HCT116 (cell line): Measurements from ENCODE around the gene ATP6V1A. TPM values are rescaled to one million over a fixed set of nuclear protein-coding genes. Genes with fewer than 3 reads are reported as not detected.

ENCODE experiments used
- ATAC-seq: fragments of 200-7000 bp; cut with Tn5 transposase; 2 replicates; pipeline ENCODE4 v1.9.1; 2020; ENCODE audit warnings: mild to moderate bottlenecking, moderate library complexity
- BruUV-seq: library from RNA; stranded (reverse); fragments of 400-500 nt; replicated peaks from 2 replicates; lab custom pipeline; 2021; lab: Mats Ljungman, UMichigan
- CTCF ChIA-PET: fragments of 300-600 bp; sonication (Branson Sonifier 250); formaldehyde crosslinking; loops from one replicate; lab custom pipeline; 2021; ENCODE audit warnings: antibody characterized with exemption; lab: Charles Lee
- POLR2A ChIA-PET: fragments of 300-600, 350-600 bp; sonication (Branson Sonifier 250); formaldehyde crosslinking; loops from one replicate; lab custom pipeline; 2021; ENCODE audit warnings: antibody characterized with exemption; lab: Charles Lee
- RAD21 ChIA-PET, 2 experiments: fragments of 300-600 bp; sonication (Branson Sonifier 250); formaldehyde crosslinking; loops; one replicate each; lab custom pipeline; 2023; ENCODE audit warnings: low total read pairs in 2 of 2; ENCODE audit not compliant: uncharacterized antibody in 2 of 2, unreplicated experiment in 2 of 2, low non-redundant PET in 1 of 2; lab: Charles Lee
- DNase-seq: peaks from one replicate; pipeline ENCODE4 v3.0.0-alpha.2; 2010; ENCODE audit warnings: low read depth, low spot score
- H2AFZ ChIP-seq: fragments of 200-600 bp; shearing (Covaris generic), sonication (generic); 2 replicates; pipeline ENCODE4 v1.6.1; 2017; ENCODE audit warnings: low read depth, mixed run types, mixed read lengths, antibody characterized with exemption, low read length; ENCODE audit not compliant: poor library complexity, severe bottlenecking
- H3K27ac ChIP-seq: 2 replicates; pipeline ENCODE4 v1.5.1; 2012; ENCODE audit warnings: low read depth, low read length
- H3K27me3 ChIP-seq: fragments of 200-600 bp; sonication (generic); 2 replicates; pipeline ENCODE4 v1.6.1; 2016; ENCODE audit warnings: mixed run types, low read length, mixed read lengths; ENCODE audit not compliant: insufficient read depth
- H3K36me3 ChIP-seq, 2 experiments: fragments of 200-500 bp in 1 of 2; fragments of 200-600 bp in 1 of 2; sonication (Bioruptor generic) in 1 of 2; sonication (generic) in 1 of 2; 2 replicates each; pipeline versions ENCODE4 v1.5.1 to v1.6.1; 2014 to 2016; ENCODE audit warnings: low read length in 2 of 2, inconsistent platforms in 1 of 2, mixed read lengths in 1 of 2, mixed run types in 1 of 2; ENCODE audit not compliant: insufficient read depth in 2 of 2, control insufficient read depth in 1 of 2
- H3K4me1 ChIP-seq, 2 experiments: fragments of 200-600 bp in 1 of 2; sonication (generic) in 1 of 2; 2 replicates each; pipeline versions ENCODE4 v1.5.1 to v1.6.1; 2012 to 2017; ENCODE audit warnings: low read length in 2 of 2, inconsistent platforms in 1 of 2, mild to moderate bottlenecking in 1 of 2, mixed read lengths in 1 of 2, mixed run types in 1 of 2, moderate library complexity in 1 of 2; ENCODE audit not compliant: insufficient read depth in 2 of 2, control insufficient read depth in 1 of 2
- H3K4me2 ChIP-seq: fragments of 200-600 bp; sonication (generic); 2 replicates; pipeline ENCODE4 v1.6.1; 2017; ENCODE audit warnings: mixed run types, low read length, mixed read lengths
- H3K4me3 ChIP-seq, 2 experiments: fragments of 200-600 bp in 1 of 2; sonication (generic) in 1 of 2; replicated peaks in 1 of 2; 2 replicates each; pipeline ENCODE4 v1.5.1; 2011 to 2016; ENCODE audit warnings: low read length in 2 of 2, control low read depth in 1 of 2, low read depth in 1 of 2, mild to moderate bottlenecking in 1 of 2, mixed read lengths in 1 of 2, mixed run types in 1 of 2
- H3K79me2 ChIP-seq: fragments of 200-600 bp; sonication (generic); 2 replicates; pipeline ENCODE4 v1.6.1; 2017; ENCODE audit warnings: mild to moderate bottlenecking, mixed run types, low read length, moderate library complexity, mixed read lengths; ENCODE audit not compliant: insufficient read depth
- H3K9ac ChIP-seq: fragments of 200-600 bp; sonication (generic); 2 replicates; pipeline ENCODE4 v1.6.1; 2016; ENCODE audit warnings: low read length, mixed read lengths
- H3K9me2 ChIP-seq: fragments of 200-600 bp; sonication (generic), shearing (Covaris generic); 2 replicates; pipeline ENCODE4 v1.6.1; 2017; ENCODE audit warnings: mixed run types, mild to moderate bottlenecking, moderate library complexity; ENCODE audit not compliant: insufficient read depth
- H3K9me3 ChIP-seq, 2 experiments: fragments of 200-500 bp in 1 of 2; fragments of 200-600 bp in 1 of 2; sonication (Bioruptor generic) in 1 of 2; sonication (generic) in 1 of 2; 2 replicates each; pipeline ENCODE4 v1.6.1; 2014 to 2017; ENCODE audit warnings: low read length in 2 of 2, mixed read lengths in 2 of 2, inconsistent platforms in 1 of 2, low read depth in 1 of 2, mild to moderate bottlenecking in 1 of 2, mixed run types in 1 of 2, moderate library complexity in 1 of 2; ENCODE audit not compliant: control insufficient read depth in 1 of 2, insufficient read depth in 1 of 2
- H4K20me1 ChIP-seq: fragments of 200-600 bp; sonication (generic), shearing (Covaris generic); 2 replicates; pipeline ENCODE4 v1.6.1; 2017; ENCODE audit warnings: mixed run types, mild to moderate bottlenecking, moderate library complexity; ENCODE audit not compliant: insufficient read depth
- ATF3 ChIP-seq: IDR thresholded peaks from 2 replicates; pipeline ENCODE4 v1.6.1; 2012
- ELF1 ChIP-seq: IDR thresholded peaks from 2 replicates; pipeline ENCODE4 v1.6.1; 2012; ENCODE audit warnings: low read depth, borderline replicate concordance
- EZH2phosphoT487 ChIP-seq: fragments of 200-600 bp; IDR thresholded peaks from 2 replicates; pipeline ENCODE4 v1.6.1; 2018; ENCODE audit warnings: antibody characterized with exemption, borderline replicate concordance
- FOSL1 ChIP-seq: IDR thresholded peaks from 2 replicates; pipeline ENCODE4 v1.6.1; 2012; ENCODE audit warnings: low read depth
- JUND ChIP-seq: IDR thresholded peaks from 2 replicates; pipeline ENCODE4 v1.6.1; 2012
- POLR2AphosphoS5 ChIP-seq: IDR thresholded peaks from 2 replicates; pipeline ENCODE4 v1.6.1; 2011; ENCODE audit warnings: mild to moderate bottlenecking, low read depth, low read length, moderate library complexity
- RAD21 ChIP-seq: IDR thresholded peaks from 2 replicates; pipeline ENCODE4 v1.6.1; 2012; ENCODE audit warnings: low read depth, mild to moderate bottlenecking
- SIN3A ChIP-seq: IDR thresholded peaks from 2 replicates; pipeline ENCODE4 v1.6.1; 2012; ENCODE audit warnings: low read depth
- YY1 ChIP-seq: IDR thresholded peaks from 2 replicates; pipeline ENCODE4 v1.6.1; 2011; ENCODE audit warnings: low read length, low read depth, moderate library complexity, mild to moderate bottlenecking; ENCODE audit not compliant: insufficient replicate concordance; ENCODE audit errors: extremely low read depth
- ZFX ChIP-seq: fragments of 450-650 bp; IDR thresholded peaks from 2 replicates; pipeline ENCODE4 v1.6.1; 2017
- intact Hi-C: fragments of 100-400 bp; cut with micrococcal nuclease; formaldehyde crosslinking; loops from 2 replicates; pipeline ENCODE4 v1.10.0; 2022
- total RNA-seq: library from RNA; stranded (reverse); gene quantifications from one replicate; pipeline ENCODE4 v1.2.1, GENCODE V29; 2021; ENCODE audit not compliant: unreplicated experiment
- TF ChIP-seq, protein P1 (sequence below): IDR thresholded peaks from 2 replicates; pipeline ENCODE4 v1.6.1; 2012
- TF ChIP-seq, protein P2 (sequence below), 3 experiments: fragments of 200-600 bp in 1 of 3; sonication (generic) in 1 of 3; IDR thresholded peaks in 2 of 3; conservative IDR thresholded peaks in 1 of 3; 2 replicates each; pipeline ENCODE4 v1.5.1; 2012 to 2017; ENCODE audit warnings: low read depth in 2 of 3, low read length in 2 of 3, antibody characterized with exemption in 1 of 3, borderline replicate concordance in 1 of 3, control low read depth in 1 of 3, mild to moderate bottlenecking in 1 of 3, mixed read lengths in 1 of 3, mixed run types in 1 of 3, moderate library complexity in 1 of 3; ENCODE audit not compliant: insufficient read depth in 1 of 3

Gene ATP6V1A
- total RNA-seq, 1 experiment from 2014 or later: 54.7 TPM

- no peak for TF ChIP-seq EZH2phosphoT487
- TF ChIP-seq, all 23 proteins: peak for 6
These were observed 883 bp upstream of the ATP6V1A start, which contains the start of gene NAA50 (continued) for GRCh38 chr3:113745756-113746547.

DNA sequence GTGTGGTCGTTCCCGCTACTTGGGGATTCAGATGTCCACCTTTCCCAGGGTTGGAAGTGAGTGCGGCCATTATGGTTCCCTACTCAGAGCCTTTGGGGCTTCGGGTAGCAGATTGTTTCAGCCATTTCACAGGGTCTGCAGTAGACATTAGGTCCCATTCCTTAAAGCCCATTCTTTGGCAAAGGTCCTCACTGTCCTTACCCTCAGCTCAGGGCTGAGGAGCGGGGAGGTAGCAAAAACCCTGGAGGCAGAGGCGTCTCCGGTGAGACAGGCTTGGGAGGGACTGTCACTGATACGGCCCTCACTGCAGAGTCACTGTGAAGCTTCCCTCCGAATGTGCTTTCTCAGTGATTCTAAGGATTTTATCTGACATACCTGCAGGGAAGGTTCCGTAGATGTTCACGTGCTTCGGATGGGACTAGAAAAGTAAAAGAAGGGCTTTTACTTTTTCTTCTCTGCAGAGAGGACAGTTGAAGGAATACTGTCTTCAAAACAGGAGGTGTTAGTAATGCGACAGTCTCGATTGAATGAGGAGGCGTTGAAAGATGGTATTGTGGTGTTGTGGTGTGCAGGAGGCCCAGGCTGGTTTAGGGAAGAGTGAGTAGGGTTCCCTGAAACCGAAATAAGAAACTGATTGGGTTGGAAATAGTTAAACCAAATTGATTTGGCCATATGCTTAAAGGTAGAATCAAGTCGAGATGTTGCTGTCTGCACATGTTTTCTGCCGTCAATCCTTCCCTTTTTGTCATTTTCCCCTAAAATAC, 630 bp downstream of the ATP6V1A start:
- Histone ChIP-seq H3K36me3 (peaks cover 2 to 9% of the 10 kb centered on the region in 2 experiments; a peak in 1 of 4 replicates), H3K27ac (peak overlapping the region; percentile 95), H3K79me2 (peaks cover 69% of the 10 kb centered on the region), H3K9me3 (no peaks in the 10 kb centered on the region), H3K4me1 (peaks cover 6 to 23% of the 10 kb centered on the region in 2 experiments; a peak in 3 of 4 replicates), H2AFZ (peak overlapping the region; percentile 98), H3K27me3 (no peaks in the 10 kb centered on the region), H3K4me2 (peak overlapping the region; percentile 90), H3K9me2 (no peaks in the 10 kb centered on the region), H3K4me3 (peak overlapping the region; percentile 93), H3K9ac (peak overlapping the region; percentile 99), H4K20me1 (peaks cover 22% of the 10 kb centered on the region; the same call in 1 of the 2 replicates)
- ATAC-seq (0 out of 2 replicates have a peak, but pooled peaks have one; percentile 1), DNase-seq (no peak)
- intact Hi-C loops: no loop called here
- ChIA-PET POLR2A (interaction anchor here (1.2 to 2.7 kb wide), 3 partner anchors 11 to 77 kb away, joined by 3 to 7 read pairs (median 3); no protein-coding TSS in a partner anchor), CTCF (no interaction called here), RAD21 (no interaction called here)
- TF ChIP-seq RAD21 (no peak), ELF1 (no peak), YY1 (no peak), JUND (no peak), POLR2AphosphoS5 (no peak), EZH2phosphoT487 (no peak), SIN3A (no peak), ATF3 (no peak), FOSL1 (no peak), ZFX (no peak)
- TF ChIP-seq, protein P1, sequence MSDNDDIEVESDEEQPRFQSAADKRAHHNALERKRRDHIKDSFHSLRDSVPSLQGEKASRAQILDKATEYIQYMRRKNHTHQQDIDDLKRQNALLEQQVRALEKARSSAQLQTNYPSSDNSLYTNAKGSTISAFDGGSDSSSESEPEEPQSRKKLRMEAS: no peak
- TF ChIP-seq, protein P2, sequence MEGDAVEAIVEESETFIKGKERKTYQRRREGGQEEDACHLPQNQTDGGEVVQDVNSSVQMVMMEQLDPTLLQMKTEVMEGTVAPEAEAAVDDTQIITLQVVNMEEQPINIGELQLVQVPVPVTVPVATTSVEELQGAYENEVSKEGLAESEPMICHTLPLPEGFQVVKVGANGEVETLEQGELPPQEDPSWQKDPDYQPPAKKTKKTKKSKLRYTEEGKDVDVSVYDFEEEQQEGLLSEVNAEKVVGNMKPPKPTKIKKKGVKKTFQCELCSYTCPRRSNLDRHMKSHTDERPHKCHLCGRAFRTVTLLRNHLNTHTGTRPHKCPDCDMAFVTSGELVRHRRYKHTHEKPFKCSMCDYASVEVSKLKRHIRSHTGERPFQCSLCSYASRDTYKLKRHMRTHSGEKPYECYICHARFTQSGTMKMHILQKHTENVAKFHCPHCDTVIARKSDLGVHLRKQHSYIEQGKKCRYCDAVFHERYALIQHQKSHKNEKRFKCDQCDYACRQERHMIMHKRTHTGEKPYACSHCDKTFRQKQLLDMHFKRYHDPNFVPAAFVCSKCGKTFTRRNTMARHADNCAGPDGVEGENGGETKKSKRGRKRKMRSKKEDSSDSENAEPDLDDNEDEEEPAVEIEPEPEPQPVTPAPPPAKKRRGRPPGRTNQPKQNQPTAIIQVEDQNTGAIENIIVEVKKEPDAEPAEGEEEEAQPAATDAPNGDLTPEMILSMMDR (IDR thresholded peaks at IDR 0.05 in 2 of 3, conservative IDR thresholded peaks at IDR 0.05 in 1 of 3; ENCODE audit: borderline replicate concordance in 1 of 3, insufficient read depth in 1 of 3, low read depth in 2 of 3, low read length in 2 of 3): no peak
- TSS peak; percentile 67 for BruUV-seq
